ENCODE results near the gene PRDX4.
"Not testable (repeated sequence)": the region's sequence is repeated elsewhere in the genome, so short reads cannot be mapped to it uniquely, and the experiment has no call there.

Gene PRDX4

DNA sequence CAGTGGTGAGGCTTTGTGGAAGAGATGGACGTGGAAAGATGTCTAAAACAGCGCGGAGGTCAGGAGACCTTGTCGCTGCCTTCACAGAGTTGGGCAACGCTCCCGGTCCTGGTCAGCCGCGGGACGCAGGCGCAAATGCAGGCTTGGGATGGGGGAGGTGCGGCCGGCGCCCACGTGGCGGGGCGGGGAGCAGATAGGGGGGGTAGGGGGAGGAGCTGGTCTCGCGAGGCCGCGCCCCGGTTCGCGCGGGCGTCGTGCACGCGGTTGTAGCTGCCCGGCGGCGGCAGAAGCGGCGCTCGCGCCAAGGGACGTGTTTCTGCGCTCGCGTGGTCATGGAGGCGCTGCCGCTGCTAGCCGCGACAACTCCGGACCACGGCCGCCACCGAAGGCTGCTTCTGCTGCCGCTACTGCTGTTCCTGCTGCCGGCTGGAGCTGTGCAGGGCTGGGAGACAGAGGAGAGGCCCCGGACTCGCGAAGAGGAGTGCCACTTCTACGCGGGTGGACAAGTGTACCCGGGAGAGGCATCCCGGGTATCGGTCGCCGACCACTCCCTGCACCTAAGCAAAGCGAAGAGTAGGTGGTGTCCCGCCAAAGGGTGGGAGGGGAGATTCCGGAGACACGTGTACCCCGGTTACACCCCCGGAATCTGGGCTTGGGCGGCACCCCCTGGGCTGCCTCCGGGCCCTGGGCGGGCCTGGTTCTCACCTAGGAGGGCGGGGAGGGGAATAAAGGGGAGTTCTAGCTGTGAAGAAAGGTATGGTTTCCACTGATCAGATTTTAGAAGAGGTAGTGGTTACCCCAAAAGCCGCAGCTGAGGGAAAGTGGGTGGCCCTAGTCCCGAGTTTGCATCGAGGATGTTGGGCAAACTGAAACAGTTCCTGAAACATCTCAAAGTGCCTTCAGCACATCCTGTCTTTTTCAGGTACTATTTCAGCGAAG lies at the start of gene PRDX4:
Gene PRDX4, plus strand, starts transcription at position 255 of the 939 bp plus-strand sequence. Its CDS starts 78 bp downstream, at position 333.
- DNase-seq (ENCODE audit: low spot score) = peak; percentile 93

DNA sequence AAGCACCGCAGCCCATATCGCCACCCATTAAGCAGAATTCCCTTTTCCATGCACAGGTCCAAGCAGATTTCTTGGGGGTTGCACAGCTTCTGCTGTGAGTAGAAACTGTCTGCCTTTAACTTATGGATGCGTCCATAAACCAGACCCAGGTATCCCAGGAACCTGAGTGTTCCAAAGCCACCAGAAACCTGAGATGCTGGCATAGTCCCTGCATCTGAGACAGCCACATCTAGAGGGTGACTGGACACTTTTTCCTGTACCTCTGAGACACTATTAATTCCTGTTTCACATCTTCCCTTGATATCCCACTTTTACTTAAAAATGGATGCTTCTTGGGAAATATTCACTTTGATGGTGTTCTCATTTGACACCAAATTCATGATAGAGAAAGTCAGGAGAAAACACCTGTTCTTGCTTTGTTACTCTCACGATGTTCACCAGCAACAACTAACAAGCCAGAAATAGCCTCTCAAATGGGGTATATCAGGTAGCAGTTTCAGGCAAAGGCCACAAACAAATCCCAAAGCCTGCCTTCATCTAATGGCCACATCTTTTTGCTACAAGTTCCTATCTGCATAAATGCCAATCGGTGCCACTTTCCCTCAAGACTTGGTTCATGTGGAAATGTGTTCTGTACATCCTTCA lies 45.5 kb upstream of the PRDX4 start:
- DNase-seq (ENCODE audit: low spot score) = no peak

DNA sequence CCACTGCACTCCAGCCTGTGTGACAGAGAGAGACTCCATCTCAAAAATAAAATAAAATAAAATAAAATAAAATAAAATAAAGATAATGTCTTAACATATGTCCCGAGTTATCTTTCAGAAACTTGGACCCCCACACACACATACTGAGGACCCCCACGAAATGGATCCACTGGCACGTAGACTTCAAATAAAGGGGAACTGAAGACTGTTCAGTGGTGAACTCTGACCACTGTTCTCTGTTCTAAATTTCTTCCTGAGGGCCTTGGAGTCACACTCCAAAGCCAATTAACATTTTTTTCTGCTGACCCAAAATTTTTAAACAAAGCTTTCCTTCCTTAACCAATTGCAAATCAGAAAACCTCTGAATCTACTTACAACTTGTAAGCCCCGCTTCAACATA lies 43.5 kb upstream of the PRDX4 start:
- DNase-seq (ENCODE audit: low spot score) = no peak

- no peak for DNase-seq (ENCODE audit: low spot score)
These were observed 40.6 kb upstream of the PRDX4 start for GRCh38 chrX:23626651-23627050.

DNA sequence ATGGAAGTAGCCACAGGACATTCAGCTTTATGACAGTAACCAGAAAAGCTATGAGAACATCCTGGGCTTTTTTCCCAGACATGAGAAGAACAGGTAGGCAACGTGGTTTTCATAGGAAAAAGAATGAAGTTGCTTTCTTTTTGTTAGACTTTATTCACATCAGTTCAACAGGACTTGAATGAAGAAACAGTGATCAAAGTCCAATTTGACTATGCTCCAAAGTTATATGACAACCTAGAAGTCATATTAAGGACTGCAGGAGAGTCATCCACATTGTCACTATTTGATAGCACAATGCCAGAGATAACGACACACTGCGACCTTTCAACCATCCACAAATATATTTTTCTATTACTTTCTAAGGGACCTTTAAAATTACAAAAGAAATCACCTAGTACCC lies 39.2 kb upstream of the PRDX4 start:
- DNase-seq (ENCODE audit: low spot score) = no peak

GRCh38 chrX:23631136-23631535 lies 36.2 kb upstream of the PRDX4 start:
- no peak for DNase-seq (ENCODE audit: low spot score)

DNA sequence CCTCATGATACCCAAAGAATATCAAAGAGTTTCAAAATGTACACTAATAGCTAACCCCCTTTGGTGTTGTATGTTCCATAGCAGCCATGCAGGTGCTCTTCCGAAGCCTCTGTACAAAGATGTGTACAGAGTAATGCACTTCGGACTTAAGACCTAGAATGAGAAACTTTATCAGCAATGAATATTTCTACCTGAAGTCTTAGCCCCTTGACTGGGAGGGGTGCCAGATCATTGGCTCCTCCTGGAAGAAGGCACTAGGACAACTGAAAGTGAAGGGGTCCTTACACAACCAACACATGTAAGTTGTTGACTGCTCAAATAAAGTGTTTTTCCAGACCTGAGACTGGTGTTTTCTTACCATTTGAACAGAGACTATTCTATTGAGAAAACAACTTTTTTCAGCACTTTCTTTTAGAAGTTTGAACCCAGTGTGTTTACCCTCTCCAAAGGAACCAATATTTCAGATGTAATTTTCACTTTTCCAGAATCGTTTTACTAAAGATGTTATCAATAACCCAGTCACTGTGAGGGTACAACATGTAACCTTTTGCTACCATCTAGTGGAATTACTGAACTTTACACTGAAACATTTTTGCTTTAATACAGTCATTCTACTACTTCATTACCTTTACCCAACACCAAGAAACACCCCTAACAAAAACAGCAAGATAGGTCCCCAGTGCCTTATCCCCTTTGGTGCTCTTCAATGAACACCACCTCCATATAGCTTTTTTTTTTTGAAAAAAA lies 33.3 kb upstream of the PRDX4 start:
- DNase-seq (ENCODE audit: low spot score) = no peak

- DNase-seq (ENCODE audit: low spot score) = no peak
These were observed 30.1 kb upstream of the PRDX4 start for GRCh38 chrX:23637187-23637586.

DNA sequence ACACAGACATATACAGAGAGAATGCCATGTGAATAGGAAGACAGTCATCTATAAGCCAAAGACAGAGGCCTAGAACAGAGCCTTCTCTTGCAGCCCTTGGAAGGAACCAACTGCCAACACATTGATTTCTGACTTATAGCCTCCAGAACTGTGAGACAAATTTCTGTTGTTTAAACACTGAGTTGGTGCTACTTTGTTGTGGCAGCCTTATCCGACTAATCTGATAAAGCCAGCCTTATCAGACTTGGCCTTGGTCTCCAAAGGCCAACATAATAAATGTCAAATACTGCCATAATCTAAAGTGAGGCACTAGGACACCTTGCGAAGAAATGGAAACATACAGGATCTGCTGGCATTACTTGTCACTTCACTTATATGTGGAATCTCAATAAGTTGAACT lies 24.3 kb upstream of the PRDX4 start:
- DNase-seq (ENCODE audit: low spot score) = no peak

- no peak for DNase-seq (ENCODE audit: low spot score)
These were observed 22.5 kb upstream of the PRDX4 start for GRCh38 chrX:23644744-23645143.

DNA sequence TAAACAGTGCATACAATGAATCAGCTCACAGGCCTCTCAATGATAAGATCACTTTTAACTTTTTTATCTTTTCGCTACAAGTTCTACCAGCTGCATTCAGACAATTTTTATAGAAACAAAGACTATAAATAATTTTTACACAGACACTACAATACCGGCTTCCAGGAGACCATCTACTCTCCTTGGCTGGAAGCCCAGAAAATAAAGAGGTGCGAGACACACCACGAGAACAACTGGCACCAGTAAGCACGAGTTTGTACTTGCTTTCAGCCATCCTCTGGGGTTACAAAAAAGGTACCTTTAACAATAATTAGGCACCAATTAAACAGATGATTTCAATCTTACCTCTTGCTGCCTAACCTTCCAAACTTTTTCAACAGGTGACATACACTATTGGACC lies 11.2 kb upstream of the PRDX4 start:
- DNase-seq (ENCODE audit: low spot score) = no peak

- DNase-seq (ENCODE audit: low spot score) = peak; percentile 36
These were observed 10.6 kb upstream of the PRDX4 start for GRCh38 chrX:23656684-23657083.

- no peak for DNase-seq (ENCODE audit: low spot score)
These were observed 8.0 kb upstream of the PRDX4 start for GRCh38 chrX:23659339-23659738.

DNA sequence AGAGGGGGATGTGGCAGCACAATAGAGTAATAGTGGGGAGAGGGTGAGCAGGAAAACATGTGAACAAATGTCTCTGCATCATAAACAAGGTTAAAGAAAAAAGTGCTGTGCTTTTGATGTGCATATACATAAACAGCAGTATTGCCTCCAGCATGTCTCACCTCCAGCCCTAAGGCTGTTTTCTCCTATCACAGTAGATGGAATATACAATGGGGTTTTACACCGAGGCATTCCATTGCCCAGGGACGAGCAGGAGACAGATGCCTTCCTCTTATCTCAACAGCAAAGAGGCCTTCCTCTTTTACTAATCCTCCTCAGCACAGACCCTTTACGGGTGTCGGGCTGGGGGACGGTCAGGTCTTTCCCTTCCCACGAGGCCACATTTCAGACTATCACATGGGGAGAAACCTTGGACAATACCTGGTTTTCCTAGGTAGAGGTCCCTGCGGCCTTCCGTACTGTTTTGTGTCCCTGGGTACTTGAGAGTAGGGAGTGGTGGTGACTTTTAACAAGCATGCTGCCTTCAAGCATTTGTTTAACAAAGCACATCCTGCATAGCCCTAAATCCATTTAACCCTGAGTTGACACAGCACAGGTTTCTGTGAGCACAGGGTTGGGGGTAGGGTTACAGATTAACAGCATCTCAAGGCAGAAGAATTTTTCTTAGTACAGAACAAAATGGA lies 7.1 kb upstream of the PRDX4 start:
- not testable (repeated sequence) for DNase-seq (ENCODE audit: low spot score)

DNA sequence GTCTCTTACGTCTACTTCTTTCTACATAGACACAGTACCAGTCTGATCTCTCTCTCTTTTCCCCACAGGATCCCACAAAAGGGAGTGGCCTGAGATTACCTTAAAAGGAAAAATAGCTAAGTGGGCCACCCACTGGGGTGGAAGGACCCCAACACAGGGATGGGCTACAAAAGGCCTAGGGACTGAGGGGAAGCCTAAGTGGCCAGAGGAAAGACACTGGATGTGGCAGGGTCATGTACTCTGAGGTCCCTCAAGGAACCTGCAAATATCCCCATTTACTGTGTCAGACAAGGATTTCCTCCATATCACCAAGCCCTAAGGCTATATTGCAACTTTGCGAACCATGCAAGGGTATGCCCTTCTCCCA lies 6.5 kb upstream of the PRDX4 start:
- DNase-seq (ENCODE audit: low spot score) = no peak

- no peak for DNase-seq (ENCODE audit: low spot score)
These were observed 5.6 kb upstream of the PRDX4 start for GRCh38 chrX:23661671-23662070.

- no peak for DNase-seq (ENCODE audit: low spot score)
These were observed 5.1 kb upstream of the PRDX4 start for GRCh38 chrX:23662187-23662586.

GRCh38 chrX:23662853-23663252 lies 4.4 kb upstream of the PRDX4 start:
- peak; percentile 21 for DNase-seq (ENCODE audit: low spot score)

DNA sequence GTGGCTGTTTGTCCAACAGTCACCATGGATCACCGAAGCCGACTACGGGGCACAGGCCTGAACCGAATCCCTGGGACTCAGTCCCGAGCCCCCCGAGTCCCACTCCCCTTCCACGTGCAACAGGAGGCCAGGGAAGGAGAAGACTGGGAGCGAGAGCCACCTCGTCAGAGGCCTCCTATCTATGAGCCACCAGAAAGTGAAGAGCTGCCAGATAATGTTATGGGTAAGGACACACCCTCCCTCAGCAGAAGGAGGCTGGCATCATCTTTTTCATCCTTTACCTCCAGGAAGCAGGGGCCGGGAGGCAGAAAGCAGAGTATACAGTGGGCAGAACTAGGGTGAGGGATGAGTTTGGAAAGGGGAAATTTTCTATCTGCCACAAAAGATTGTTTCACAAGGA lies 2.8 kb upstream of the PRDX4 start:
- DNase-seq (ENCODE audit: low spot score) = no peak

GRCh38 chrX:23666282-23666681 lies 1.0 kb upstream of the PRDX4 start:
- DNase-seq (ENCODE audit: low spot score) = no peak

GRCh38 chrX:23668335-23668734 lies 1.0 kb downstream of the PRDX4 start:
- no peak for DNase-seq (ENCODE audit: low spot score)

DNA sequence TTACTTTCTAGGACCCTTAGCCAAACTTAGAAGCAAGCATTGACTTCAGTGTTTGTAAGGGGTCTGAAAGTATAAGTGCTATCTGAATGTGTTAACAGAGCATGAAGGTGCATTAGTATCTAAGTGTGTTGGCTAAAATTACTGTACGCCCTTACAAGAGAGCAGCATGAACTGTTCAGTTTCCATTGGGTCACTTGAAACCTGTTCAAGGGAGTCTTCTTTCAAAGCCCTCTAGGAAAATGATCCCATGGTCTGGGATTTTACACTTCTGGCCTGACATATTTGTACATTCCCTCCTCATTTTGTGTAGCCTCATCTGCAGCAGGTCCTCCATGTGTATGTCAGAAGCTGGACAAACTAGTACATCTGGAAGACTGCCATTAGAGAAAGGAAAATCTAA lies 3.2 kb downstream of the PRDX4 start:
- no peak for DNase-seq (ENCODE audit: low spot score)
